HG02943 (cell line): ENCODE data around the gene HPCAL1.

Source experiments
- ATAC-seq: cut with Tn5 transposase; IDR thresholded peaks from one replicate; pipeline ENCODE4 v1.9.1; 2021; ENCODE audit warnings: mild to moderate bottlenecking, low read depth, moderate library complexity; ENCODE audit not compliant: unreplicated experiment

The HPCAL1 gene

GRCh38 chr2:10319892-10320574 lies 17.3 kb downstream of the HPCAL1 start:
- no peak for ATAC-seq

- ATAC-seq, result no peak
Measured at GRCh38 chr2:10320575-10320931, 17.8 kb downstream of the HPCAL1 start.

GRCh38 chr2:10320933-10321332 lies 18.2 kb downstream of the HPCAL1 start:
- no peak for ATAC-seq

GRCh38 chr2:10321622-10322021 lies 18.9 kb downstream of the HPCAL1 start:
- ATAC-seq, result no peak

- ATAC-seq, result no peak
Measured at GRCh38 chr2:10322481-10322880, 19.8 kb downstream of the HPCAL1 start.

- no peak for ATAC-seq
Measured at GRCh38 chr2:10322973-10323372, 20.3 kb downstream of the HPCAL1 start.

GRCh38 chr2:10323535-10323934 lies 20.8 kb downstream of the HPCAL1 start:
- ATAC-seq, result no peak

GRCh38 chr2:10324095-10324832 lies 21.6 kb downstream of the HPCAL1 start:
- ATAC-seq, result no peak

- no peak for ATAC-seq
Measured at GRCh38 chr2:10325278-10326145, 22.8 kb downstream of the HPCAL1 start.

- no peak for ATAC-seq
Measured at GRCh38 chr2:10326151-10326616, 23.5 kb downstream of the HPCAL1 start.

GRCh38 chr2:10326707-10327594 lies 24.2 kb downstream of the HPCAL1 start:
- ATAC-seq, result no peak

GRCh38 chr2:10327896-10328669 lies 25.4 kb downstream of the HPCAL1 start:
- no peak for ATAC-seq

- no peak for ATAC-seq
Measured at GRCh38 chr2:10328670-10329579, 26.2 kb downstream of the HPCAL1 start.

GRCh38 chr2:10329580-10329879 lies 26.8 kb downstream of the HPCAL1 start:
- ATAC-seq, result no peak

- no peak for ATAC-seq
Measured at GRCh38 chr2:10329880-10330699, 27.4 kb downstream of the HPCAL1 start.

- ATAC-seq, result no peak
Measured at GRCh38 chr2:10330700-10331026, 28.0 kb downstream of the HPCAL1 start.

GRCh38 chr2:10331027-10331701 lies 28.5 kb downstream of the HPCAL1 start:
- ATAC-seq, result peak; percentile 45
